ENCODE results near the gene OR51G2.

The OR51G2 gene

GRCh38 chr11:4881188-4881587 lies 38.0 kb downstream of the OR51G2 start:
- TF ChIP-seq, protein P1, sequence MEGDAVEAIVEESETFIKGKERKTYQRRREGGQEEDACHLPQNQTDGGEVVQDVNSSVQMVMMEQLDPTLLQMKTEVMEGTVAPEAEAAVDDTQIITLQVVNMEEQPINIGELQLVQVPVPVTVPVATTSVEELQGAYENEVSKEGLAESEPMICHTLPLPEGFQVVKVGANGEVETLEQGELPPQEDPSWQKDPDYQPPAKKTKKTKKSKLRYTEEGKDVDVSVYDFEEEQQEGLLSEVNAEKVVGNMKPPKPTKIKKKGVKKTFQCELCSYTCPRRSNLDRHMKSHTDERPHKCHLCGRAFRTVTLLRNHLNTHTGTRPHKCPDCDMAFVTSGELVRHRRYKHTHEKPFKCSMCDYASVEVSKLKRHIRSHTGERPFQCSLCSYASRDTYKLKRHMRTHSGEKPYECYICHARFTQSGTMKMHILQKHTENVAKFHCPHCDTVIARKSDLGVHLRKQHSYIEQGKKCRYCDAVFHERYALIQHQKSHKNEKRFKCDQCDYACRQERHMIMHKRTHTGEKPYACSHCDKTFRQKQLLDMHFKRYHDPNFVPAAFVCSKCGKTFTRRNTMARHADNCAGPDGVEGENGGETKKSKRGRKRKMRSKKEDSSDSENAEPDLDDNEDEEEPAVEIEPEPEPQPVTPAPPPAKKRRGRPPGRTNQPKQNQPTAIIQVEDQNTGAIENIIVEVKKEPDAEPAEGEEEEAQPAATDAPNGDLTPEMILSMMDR (IDR thresholded peaks at IDR 0.05; ENCODE audit: low read depth, low read length, missing control alignments): no peak
- H3K4me3 ChIP-seq (ENCODE audit: low read depth, low read length): no peak overlapping the region
- no peak for DNase-seq (ENCODE audit: low read depth)

DNA sequence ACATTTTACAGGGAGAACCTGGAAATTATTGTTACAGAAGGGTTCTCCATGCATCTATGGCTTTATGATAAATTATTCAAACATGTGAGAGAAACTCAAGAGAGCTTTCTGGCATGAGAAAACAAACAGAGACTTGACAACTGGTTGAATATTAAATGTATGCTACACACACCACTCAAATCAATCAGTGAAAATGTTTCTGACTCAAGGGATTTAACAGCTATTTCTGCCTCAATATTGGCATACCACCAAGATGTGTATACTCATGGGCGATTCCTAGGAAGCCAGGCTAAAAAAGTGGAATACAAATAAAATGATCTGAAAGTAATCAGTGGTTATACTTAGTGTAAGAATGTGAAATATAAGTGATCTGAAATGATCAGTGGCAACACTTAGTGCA lies 53.3 kb downstream of the OR51G2 start:
- no peak for DNase-seq (ENCODE audit: low read depth)
- TF ChIP-seq, protein P1 (IDR thresholded peaks at IDR 0.05; ENCODE audit: low read depth, low read length, missing control alignments): no peak
- no peak overlapping the region for H3K4me3 ChIP-seq (ENCODE audit: low read depth, low read length)

- TF ChIP-seq, protein P1 (IDR thresholded peaks at IDR 0.05; ENCODE audit: low read depth, low read length, missing control alignments): no peak
- H3K4me3 ChIP-seq (ENCODE audit: low read depth, low read length): no peak overlapping the region
- DNase-seq (ENCODE audit: low read depth): no peak
These were observed 55.3 kb downstream of the OR51G2 start for GRCh38 chr11:4863876-4864275.

All from GM12864 (cell line).